GM21528 (cell line): ENCODE results near the gene PLCB3.

Source experiments
- ATAC-seq: cut with Tn5 transposase; IDR thresholded peaks from one replicate; pipeline ENCODE4 v1.9.1; 2021; ENCODE audit warnings: mild to moderate bottlenecking, moderate library complexity; ENCODE audit not compliant: unreplicated experiment, low FRiP score

PLCB3 gene

GRCh38 chr11:64284048-64284961 lies 33.0 kb downstream of the PLCB3 start, which contains the start of gene BAD:
BAD (minus strand) TSS chr11:64284665; CDS start chr11:64284368, 297 bp downstream.
- ATAC-seq = peak; percentile 59

GRCh38 chr11:64284962-64285884 lies 33.9 kb downstream of the PLCB3 start, which contains the start of gene GPR137:
GPR137 (plus strand) TSS chr11:64285848; CDS start chr11:64286525, 677 bp downstream.
- peak; percentile 57 for ATAC-seq

GRCh38 chr11:64285885-64286800 lies 34.8 kb downstream of the PLCB3 start:
- ATAC-seq = no peak

- ATAC-seq = no peak
These were observed 35.5 kb downstream of the PLCB3 start for GRCh38 chr11:64286801-64287159.

GRCh38 chr11:64287676-64288352 lies 36.5 kb downstream of the PLCB3 start:
- ATAC-seq = no peak

GRCh38 chr11:64288353-64288750 lies 37.0 kb downstream of the PLCB3 start:
- ATAC-seq = no peak

- ATAC-seq = no peak
These were observed 37.8 kb downstream of the PLCB3 start for GRCh38 chr11:64289002-64289564.

GRCh38 chr11:64290352-64291261 lies 39.3 kb downstream of the PLCB3 start:
- ATAC-seq = no peak

GRCh38 chr11:64291262-64291751 lies 40.0 kb downstream of the PLCB3 start, which contains the start of gene KCNK4:
KCNK4 (plus strand) TSS chr11:64291302; CDS start chr11:64293019, 1,717 bp downstream.
- no peak for ATAC-seq

GRCh38 chr11:64291752-64292459 lies 40.6 kb downstream of the PLCB3 start:
- ATAC-seq = no peak

- ATAC-seq = no peak
These were observed 41.3 kb downstream of the PLCB3 start for GRCh38 chr11:64292460-64293254.

GRCh38 chr11:64294774-64295173 lies 43.4 kb downstream of the PLCB3 start:
- no peak for ATAC-seq

- no peak for ATAC-seq
These were observed 44.4 kb downstream of the PLCB3 start for GRCh38 chr11:64295760-64296159.

GRCh38 chr11:64296236-64296635 lies 44.9 kb downstream of the PLCB3 start:
- no peak for ATAC-seq

GRCh38 chr11:64296830-64297698 lies 45.7 kb downstream of the PLCB3 start:
- ATAC-seq = no peak
